SK-N-MC (cell line): ENCODE results near the gene CXCL6.

ENCODE experiments used
- DNase-seq: peaks from one replicate; pipeline ENCODE4 v3.0.0-alpha.2; 2011; ENCODE audit warnings: low read depth, low spot score
- H3K27ac ChIP-seq: fragments of 200-600 bp; sonication (generic); 2 replicates; pipeline ENCODE4 v1.5.1; 2016; ENCODE audit warnings: mixed run types
- H3K36me3 ChIP-seq: fragments of 200-600 bp; sonication (generic); 2 replicates; pipeline ENCODE4 v1.6.1; 2017; ENCODE audit warnings: antibody characterized with exemption, low read length, mixed read lengths; ENCODE audit not compliant: insufficient read depth
- H3K4me3 ChIP-seq: fragments of 200-600 bp; sonication (generic); 2 replicates; pipeline ENCODE4 v1.5.1; 2016
- H3K9ac ChIP-seq: fragments of 200-600 bp; sonication (generic); 2 replicates; pipeline ENCODE4 v1.8.0; 2017; ENCODE audit warnings: mixed run types, mixed read lengths; ENCODE audit not compliant: insufficient read length
- H3K9me3 ChIP-seq: fragments of 200-600 bp; sonication (generic); 2 replicates; pipeline ENCODE4 v1.6.1; 2017; ENCODE audit warnings: low read depth, mild to moderate bottlenecking, antibody characterized with exemption, low read length, moderate library complexity, mixed read lengths
- EZH2 ChIP-seq: fragments of 200-600 bp; sonication (generic); IDR thresholded peaks from one replicate; pipeline ENCODE4 v1.6.1; 2017; ENCODE audit warnings: antibody characterized with exemption
- FOXP2 ChIP-seq: optimal IDR thresholded peaks from 2 replicates; pipeline ENCODE3; 2011; ENCODE audit warnings: mild to moderate bottlenecking, moderate library complexity; ENCODE audit not compliant: insufficient read depth; ENCODE audit errors: extremely low read length, control extremely low read depth
- POLR2AphosphoS5 ChIP-seq: IDR thresholded peaks from 2 replicates; pipeline ENCODE4 v1.6.1; 2012; ENCODE audit warnings: mild to moderate bottlenecking, low read depth, low read length, borderline replicate concordance

The CXCL6 gene

DNA sequence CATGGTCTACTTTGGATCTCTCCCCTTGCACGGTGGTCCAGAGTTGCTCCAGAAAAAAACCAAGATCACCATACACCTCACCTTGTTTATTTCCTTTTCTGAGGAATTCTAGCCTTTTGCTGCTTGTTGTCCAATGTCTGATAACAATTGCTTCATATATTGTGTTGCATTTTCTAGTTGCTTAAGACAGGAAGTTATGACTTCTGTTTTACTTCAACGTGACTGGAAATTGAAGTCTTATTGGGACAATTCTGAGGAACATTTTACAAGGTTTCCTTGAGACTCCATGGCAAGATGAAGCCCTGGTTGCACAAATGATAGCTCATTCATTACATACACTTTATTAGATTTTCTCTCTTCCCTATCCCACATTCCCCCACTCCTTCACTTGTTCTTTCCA is 37.9 kb downstream of the CXCL6 start:
- Histone ChIP-seq H3K9me3 (no peaks in the 10 kb centered on the region), H3K4me3 (no peak overlapping the region), H3K36me3 (no peaks in the 10 kb centered on the region), H3K27ac (no peak overlapping the region), H3K9ac (no peak overlapping the region)
- TF ChIP-seq FOXP2 = no peak
- no peak for DNase-seq

DNA sequence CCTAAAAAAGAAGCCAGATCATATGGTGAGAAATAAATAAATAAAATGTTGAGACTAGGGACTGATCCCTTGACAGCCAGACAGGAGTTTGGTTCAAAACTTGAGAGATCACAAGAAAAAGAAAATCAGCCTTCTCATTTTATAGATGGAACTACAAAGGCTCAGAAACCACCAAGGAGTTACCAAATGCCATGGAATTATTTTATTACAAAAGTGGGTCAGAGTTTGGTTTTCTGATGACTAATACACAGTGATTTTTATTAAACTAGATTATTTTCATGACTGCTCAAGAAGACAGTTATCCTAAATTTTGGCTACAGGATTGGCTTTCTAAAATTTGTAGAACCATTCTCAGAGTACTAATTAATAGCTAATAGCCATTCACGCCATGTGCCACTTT is 38.9 kb downstream of the CXCL6 start:
- Histone ChIP-seq H3K36me3 (no peaks in the 10 kb centered on the region), H3K27ac (no peak overlapping the region), H3K4me3 (no peak overlapping the region), H3K9ac (no peak overlapping the region), H3K9me3 (no peaks in the 10 kb centered on the region)
- TF ChIP-seq FOXP2 = no peak
- no peak for DNase-seq

DNA sequence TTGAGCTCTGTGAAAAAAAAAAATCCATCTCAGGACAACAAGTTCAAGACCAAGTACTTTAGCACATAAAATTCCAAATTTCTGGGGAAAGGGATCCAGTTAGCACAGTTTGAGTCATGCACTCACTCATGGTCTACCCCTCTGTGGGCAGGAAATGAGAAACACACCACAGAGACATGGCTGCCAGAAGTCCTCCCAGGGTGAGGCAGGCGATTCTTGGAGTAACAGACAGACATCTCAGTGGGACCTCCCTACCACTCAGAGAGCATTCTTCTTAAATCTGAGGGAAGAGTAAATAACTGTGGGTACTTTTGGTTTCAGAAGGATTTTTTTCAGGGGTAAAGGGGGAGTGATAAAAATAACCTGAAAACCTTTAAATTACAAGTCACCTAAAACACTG is 46.8 kb downstream of the CXCL6 start:
- Histone ChIP-seq H3K9ac (no peak overlapping the region), H3K27ac (no peak overlapping the region), H3K4me3 (no peak overlapping the region), H3K36me3 (no peaks in the 10 kb centered on the region), H3K9me3 (no peaks in the 10 kb centered on the region)
- TF ChIP-seq EZH2 (no peak), FOXP2 (no peak), POLR2AphosphoS5 (no peak)
- no peak for DNase-seq

DNA sequence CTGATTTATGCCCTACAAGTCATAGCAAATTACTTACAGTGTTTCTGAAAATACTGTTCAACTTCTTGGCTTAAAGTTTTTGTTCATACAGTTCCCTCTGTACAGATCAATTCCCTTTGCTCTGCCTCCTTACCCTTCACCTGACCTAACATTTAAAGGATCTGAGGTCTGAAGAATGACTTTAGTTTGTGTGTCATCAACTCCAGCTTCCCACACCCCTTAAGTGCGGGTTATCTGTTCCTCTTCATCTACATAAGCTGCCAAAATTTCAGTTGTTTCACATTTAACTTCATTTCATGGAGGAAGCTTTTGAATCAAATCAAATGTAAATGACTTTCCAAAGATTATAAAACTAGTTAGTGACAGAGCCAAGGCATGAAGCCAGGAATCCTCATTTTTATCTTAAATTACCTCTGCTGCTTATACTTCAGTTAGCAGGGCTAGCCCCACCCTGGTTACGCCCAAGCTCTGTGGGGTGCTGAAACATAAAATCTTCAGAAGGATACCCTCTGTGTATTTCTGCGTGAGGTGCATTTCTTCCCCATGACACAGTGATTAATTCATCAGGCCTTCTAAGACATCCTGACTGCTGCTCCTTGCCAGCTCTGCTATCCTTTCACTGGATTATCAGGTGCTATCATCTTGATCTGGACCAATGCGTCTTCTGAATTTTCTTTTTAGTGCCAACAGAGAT is 49.2 kb downstream of the CXCL6 start:
- no peaks in the 10 kb centered on the region for H3K36me3 ChIP-seq
- DNase-seq = no peak
- H3K9ac ChIP-seq = no peak overlapping the region
- H3K9me3 ChIP-seq = no peaks in the 10 kb centered on the region
- no peak for TF ChIP-seq EZH2
- H3K27ac ChIP-seq = no peak overlapping the region
- H3K4me3 ChIP-seq = peak overlapping the region; percentile 11; the same call in 1 of the 2 replicates
